Hindlimb muscle (tissue), 1 donor: Measurements from ENCODE around the gene MTTP. TPM values are rescaled to one million over a fixed set of nuclear protein-coding genes. Genes with fewer than 3 reads are reported as not detected.

ENCODE experiments used
- DNase-seq: peaks from one replicate; pipeline ENCODE4 v3.0.0-alpha.2; 2013
- polyA plus RNA-seq: library from polyadenylated mRNA; unstranded; fragments of 120-200 nt; gene quantifications from one replicate; pipeline ENCODE4 v1.2.1, GENCODE V29; 2013; ENCODE audit not compliant: insufficient read length

The MTTP gene
- polyA plus RNA-seq, 1 donor: 1.6 TPM

GRCh38 chr4:99642725-99643489 is 68.3 kb downstream of the MTTP start:
- peak; percentile 70 for DNase-seq

DNA sequence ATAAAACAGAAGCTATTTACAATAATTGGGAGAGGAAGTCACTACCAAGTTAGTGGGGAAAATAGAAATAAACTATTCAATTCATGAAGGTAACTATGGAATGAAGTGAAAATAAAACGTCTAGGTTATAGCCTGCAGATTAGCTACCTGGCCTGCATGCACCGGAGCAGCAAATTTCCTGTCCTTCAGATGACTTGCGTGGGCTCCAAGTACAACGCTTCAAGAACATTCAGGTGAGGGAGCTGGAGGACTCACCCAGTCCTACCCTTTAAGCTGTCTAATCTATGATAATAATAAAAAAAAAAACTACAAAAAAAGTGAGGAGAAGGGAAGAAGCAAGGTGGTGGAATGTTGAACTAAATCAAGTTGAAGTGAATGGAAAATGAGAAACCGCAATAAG is 69.8 kb downstream of the MTTP start:
- DNase-seq: no peak

DNA sequence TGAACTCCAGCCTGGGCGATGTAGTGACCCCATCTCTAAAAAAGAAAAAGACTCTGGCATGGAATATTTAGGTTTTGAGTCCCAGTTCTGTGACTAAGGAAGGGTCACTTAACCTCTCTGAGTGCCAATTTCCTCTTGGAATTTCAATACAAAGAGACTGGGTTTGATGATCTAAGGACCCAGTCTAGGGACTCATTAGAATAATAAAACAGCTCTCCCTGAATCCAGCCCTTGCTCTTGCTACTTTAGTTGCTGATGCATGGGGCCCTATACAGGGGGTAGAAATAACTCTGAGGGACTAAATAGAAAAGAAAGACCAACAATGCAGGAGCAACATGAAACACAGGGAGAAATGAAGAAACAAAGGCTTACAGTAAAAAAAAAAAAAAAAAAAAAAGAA is 70.4 kb downstream of the MTTP start:
- no peak for DNase-seq

DNA sequence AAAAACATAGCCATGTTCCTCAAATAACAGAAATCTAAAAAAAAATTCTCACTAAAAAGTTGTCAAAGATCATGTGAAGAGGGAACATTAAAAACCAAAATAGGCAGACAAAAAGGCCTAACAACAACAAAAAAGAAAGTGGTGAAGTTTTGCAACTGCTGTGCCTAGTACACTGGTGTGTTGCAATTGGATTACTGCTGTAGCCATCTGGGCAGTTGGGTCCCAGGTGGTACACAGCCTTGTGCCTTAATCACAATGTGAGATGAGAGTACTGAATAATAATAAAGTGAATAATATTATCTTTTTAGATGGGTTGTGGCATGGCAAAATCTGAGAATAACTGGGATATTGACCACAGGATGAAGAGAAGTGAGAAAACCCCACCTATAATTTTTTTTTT is 71.0 kb downstream of the MTTP start:
- DNase-seq: no peak

DNA sequence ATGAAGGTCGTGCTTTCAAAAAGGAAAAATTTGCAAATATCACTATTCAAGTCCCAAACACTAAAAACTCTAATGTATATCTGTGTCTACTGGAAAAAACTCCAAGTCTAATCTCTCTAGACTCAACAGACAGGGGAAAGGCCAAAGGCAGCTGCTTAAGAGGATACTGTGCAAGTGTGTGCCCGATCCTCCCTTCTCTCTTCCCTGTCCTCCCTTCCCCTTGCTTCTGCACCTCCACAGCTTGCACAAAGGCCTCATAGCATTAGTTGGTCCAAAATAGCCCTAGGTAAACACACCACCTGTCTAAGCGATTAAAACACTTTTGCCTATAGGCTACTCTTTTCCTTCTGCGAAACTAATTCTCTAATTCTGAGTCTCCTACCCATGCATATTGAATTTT is 72.4 kb downstream of the MTTP start:
- DNase-seq: no peak

DNA sequence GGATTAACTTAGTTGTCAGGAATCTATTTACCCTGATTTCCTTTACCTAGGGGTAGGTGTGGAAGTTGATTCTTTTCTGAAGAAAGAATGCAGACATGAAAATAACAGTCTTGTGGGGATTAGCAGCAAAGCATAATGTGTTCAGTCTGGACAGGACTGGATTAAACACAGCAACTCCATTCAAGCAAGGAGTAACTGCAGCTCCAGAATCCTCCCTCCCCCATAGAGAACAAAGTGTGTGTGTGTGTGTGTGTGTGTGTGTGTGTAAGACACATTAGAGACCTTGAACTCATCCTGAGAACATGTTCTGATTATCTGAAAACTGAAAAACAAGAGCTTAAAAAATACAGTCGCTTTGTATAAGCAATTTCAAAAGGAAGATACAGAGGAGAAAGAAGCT is 73.7 kb downstream of the MTTP start:
- no peak for DNase-seq

- no peak for DNase-seq
Observed at GRCh38 chr4:99649208-99649607, 74.6 kb downstream of the MTTP start.

- no peak for DNase-seq
Observed at GRCh38 chr4:99649778-99650177, 75.2 kb downstream of the MTTP start.

DNA sequence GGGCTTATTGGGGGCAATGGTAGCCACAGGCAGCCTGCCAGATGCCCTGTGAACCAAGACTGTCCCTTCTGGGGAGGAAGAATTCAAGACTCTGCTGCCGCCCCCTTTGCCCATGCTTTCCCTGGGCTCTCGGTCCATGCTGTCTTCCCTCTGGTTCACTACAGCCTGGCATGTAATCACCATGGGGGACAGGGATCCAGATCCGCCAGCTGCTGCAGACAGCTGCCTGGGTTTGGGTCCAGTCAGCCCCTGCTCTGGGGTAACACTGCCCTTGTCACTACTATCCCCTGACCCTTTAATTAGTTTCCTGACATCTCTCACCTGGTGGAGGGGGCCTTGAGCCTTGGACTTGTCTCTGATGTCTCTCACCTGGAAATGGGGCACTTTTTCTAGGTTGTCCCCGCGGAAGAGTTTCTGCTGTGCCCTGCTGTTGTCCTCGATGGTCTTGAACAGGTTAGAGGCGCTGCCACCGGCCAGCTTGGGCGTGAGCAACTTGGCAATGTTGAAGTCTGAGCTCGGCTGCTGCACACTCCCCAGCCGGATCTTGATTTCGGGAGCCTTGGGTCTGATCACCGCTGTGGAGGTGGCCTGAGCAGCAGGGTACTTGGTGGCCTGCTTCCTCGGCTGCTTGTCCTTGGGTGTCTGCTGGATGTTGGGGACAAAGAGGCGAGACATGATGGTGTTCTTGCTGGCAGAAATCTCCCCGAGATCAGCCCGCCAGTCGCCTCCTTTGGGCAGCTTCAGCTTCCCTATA is 76.6 kb downstream of the MTTP start:
- DNase-seq: peak; percentile 21

DNA sequence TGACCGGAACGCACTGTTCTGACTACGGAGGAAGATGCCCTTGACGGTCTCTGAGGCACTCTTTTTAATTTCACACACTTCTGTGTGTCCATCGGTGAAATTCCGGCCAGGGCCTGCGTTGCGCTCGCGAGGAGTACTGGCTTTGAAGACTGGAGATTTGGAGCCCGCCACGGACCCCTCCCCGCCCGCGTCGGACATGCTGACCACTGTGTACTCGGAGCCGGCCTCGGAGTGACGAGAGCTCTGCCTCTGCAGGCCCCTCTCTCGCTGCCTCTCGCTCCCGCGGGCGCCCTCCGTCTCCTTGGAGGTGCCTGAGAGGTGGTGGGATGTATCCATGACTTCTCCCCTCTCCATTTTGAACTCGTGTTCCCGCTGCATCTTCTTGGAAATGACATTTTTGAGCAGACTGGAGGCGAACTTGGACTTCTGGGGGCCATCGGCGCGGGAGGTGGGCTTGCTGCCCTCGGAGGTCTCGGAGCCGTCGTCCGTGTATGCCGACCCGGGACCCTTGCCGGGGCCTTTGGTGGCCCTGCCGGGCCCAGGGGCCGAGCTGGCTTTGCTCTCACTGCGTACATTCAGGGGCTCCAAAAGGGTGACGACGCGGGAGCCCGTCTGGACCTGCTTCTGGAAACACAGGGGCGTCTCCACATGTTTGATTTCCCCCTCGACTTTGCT is 77.3 kb downstream of the MTTP start:
- DNase-seq: no peak

GRCh38 chr4:99652596-99653436 is 78.2 kb downstream of the MTTP start:
- DNase-seq: peak; percentile 34

GRCh38 chr4:99653916-99654315 is 79.3 kb downstream of the MTTP start:
- no peak for DNase-seq

DNA sequence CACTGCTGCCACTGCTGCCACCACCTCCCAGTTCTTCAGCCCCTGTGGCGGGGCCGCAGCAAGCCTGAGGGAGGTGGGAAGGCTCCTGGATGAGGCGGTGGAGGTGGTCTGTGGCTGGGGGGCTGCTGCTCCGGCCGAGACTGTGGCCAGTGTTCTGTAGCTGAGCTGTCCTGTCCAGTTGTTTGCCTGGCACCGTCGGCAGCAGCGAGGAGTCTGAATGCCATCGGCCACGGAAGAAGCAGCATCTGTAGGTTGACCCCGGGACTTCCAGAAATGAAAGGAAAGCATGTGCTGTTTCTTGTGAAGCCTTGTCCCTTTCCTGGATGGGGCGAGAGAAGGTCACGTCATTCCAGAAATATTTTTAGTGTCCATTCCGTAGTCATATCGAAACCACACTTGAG is 79.7 kb downstream of the MTTP start:
- no peak for DNase-seq

DNA sequence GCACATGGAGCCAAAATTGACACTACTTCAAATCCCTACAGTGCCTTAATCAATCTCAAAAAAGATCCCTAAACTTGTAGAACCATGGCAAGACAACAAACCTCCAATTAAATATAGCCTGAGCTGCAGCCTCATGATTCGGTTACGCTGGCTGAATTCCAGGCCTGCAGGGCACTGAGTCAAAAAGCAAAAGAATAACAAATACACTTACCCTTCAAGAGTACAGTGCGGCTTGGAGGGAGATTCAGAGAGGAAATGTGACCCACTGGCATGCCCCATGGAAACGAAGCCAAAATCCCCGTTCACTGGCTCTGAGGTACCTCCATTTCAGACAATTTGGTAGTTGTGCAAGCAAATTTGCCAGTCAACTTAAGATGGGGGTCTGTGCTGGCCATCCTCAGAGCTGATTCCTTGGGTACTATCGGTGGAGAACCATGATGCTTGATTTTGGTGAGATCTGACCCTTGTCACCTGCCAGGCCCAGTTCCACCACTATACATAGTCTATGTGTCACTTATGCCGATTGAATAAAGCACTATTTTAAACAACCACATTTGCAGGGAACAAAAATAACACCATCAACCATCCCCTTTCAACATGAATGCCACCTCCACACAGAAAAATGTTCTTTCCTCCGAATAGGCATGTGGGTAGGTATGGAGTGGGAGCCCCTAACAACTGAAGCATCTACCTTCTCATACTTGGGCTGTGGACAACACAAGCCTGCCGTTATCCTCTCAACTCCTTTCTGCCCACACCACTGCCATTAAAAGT is 80.9 kb downstream of the MTTP start:
- peak; percentile 11 for DNase-seq

DNA sequence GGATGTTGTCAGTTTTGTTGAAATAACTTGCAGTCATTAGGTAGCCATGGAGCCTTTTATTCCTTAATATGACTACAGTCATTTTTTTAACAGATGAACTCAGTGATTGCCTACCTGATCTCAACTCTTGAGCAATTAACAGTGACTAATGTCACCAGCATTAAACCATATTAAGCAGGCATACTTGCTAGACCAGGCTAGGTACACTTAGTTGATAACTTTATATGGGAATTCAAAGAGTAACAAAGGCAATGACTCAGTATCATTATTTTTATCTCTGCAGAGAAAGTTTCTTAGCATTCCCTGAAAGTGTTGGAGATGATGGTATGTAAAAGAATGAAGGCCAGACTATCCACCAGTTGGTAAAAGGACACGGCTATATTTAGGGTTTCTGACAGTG is 83.2 kb downstream of the MTTP start, which contains the start of gene C4orf54:
TSS of gene C4orf54 (minus strand) at position 31 of the 400 bp plus-strand sequence. CDS start 3,180 bp downstream, outside the sequence.
- no peak for DNase-seq

DNA sequence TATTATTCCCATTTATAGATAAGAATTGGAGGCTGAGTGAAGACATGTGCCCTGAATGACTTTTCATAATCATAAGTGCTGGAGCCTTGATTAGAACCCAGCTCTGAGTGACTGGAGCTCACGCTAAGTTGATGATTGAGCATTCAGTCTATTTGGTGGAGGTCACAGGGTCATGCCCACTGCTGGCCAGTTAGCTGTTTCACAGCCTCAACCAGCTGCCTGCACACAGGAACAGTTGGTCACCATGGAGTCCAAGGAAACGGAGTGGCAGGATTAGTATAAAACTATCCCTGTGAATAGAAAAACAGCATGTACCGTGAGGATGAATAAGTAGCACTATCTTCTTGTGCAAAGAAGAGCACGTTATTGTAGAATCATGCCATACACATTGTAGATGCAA is 84.0 kb downstream of the MTTP start:
- DNase-seq: no peak

DNA sequence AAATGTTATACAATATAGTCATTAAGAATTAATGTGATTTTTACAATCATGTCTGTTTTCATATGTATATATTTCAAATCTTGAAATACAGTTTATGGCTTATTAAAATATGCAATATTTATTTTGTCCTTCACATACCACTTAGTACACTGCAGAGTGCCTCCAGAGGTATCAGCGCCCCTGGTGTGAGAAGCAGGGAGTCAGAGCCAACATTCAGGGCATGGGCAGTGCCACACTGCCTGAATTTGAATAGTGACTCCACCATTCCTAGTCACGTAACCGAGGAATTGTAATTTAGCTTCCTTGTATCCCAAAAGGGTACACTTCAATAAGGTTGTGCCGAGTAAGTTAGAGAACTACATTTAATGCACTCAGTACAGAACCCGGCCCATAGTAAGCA is 87.3 kb downstream of the MTTP start:
- DNase-seq: no peak

GRCh38 chr4:99664716-99665115 is 90.1 kb downstream of the MTTP start:
- no peak for DNase-seq

- DNase-seq: no peak
Observed at GRCh38 chr4:99665983-99666382, 91.4 kb downstream of the MTTP start.

GRCh38 chr4:99668472-99668871 is 93.8 kb downstream of the MTTP start:
- no peak for DNase-seq

GRCh38 chr4:99669084-99669483 is 94.5 kb downstream of the MTTP start:
- no peak for DNase-seq
